NCI-H2227 (cell line): ENCODE results near the gene FGR.
A peak's percentile ranks its signal among the peaks of the same experiment; 100 is the strongest.

Source experiments
- DNase-seq: peaks from one replicate; lab custom pipeline; 2025; ENCODE audit not compliant: unreplicated experiment; lab: John Stamatoyannopoulos, UW

FGR gene

DNA sequence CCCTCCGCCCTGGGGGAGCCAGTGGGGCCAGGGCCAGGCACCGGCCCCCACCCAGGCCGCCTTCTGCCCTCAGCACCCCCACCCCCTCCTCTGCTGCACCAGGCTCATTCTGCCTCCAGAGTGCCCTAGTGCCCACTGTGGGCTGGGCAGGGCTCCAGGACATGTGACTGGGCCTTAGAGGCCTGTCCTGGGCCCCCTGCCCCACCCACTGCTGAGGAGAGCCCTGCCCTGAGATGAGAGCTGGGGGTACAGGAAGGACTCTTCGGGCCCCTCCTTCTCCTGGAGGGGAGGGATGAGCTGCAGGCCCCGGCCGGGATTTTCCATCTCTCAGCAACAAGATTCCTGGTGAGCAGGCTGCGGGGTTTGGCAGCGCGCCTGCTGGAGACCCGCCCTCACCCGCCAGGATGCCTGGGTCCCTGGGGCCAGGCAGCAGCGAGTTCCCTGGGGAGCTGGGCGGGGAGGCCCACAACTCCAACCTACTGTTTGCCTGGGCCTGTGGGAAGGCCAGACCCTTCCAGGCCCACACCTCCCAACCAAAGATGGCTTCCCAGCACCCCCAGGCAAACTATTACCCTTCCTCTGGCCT is 45.1 kb downstream of the FGR start:
- DNase-seq: peak; percentile 36

DNA sequence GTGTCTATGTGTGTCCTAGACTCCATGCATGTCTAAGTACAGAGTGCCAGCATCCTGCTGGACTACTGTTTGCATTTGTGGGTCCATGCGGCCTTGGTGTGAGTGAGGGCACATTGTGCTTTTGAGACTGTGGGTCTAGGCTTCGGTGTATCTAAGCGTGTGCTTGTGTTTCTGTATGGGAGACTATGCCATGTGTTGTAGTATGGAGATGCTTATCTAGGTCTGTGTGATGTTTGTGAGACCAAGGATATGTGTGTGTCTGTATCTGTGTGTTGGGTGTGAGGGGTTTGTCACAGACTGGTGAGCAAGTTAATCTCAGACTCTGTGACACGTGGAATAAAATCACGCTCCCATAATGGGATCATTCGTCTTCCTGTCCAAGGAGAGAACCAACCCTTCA is 45.5 kb downstream of the FGR start:
- no peak for DNase-seq

DNA sequence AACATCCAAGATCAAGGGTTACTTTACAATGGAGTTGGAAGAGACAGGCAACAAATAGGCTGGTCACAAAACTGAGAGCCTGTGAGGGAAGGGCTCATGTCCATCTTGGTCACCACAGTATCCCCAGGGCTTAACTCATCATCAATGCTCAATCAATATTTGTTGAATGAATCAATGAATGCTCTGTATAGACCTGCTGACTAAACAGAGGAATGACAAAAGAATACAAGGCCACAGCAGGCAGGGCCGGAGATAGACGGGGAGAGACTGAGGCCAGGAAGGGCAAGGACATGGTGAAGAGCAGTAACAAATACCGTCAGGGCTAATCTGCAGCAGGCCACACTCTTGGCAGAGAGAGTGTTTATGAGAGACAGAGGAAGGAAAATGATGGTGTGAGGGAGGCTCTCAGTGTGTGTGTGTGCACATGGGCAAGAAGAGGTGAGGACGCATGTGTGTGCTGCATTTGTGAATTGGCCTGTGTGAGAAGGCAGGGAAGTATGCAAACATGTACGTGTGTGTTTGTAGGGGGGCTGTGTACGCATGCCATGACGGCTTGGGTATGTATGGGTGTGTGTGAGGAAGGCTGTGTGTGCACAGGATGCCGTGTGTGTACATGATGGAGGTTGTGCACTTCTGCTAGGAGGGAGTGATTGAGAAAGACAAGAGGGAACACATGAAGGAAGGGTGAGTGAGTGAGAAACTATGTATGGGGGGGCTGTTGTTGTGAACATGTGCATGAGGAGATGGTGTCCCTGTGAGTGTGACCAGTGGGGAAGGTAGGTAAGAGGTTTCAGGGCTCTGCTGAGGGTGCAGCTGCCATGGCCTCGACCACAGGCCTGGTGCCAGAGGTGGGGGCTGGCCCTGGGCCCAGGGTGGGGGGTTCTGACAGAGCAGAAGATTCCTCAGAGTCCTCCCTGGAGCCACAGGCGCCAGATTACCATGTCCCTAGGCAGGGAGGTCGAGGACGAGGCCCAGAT is 46.4 kb downstream of the FGR start:
- no peak for DNase-seq

DNA sequence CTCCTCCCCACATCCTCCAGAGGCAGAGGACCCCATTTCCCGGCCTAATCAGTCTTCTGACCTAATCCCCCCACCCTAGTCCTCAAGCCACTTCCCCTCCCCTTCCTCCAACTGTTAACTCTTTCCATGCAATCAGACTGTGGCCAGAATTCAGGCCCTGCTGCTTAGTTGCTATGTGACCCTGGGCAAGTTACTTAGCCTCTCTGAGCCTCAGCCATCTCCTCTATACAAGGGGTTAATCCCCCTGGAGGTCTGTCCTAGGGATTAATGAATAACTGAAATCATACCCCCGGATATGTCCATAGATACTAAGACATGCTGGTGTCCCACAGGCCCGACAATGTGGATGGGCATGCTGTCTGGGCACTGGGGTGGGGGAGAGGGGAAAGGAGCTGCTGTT is 49.3 kb downstream of the FGR start:
- no peak for DNase-seq

DNA sequence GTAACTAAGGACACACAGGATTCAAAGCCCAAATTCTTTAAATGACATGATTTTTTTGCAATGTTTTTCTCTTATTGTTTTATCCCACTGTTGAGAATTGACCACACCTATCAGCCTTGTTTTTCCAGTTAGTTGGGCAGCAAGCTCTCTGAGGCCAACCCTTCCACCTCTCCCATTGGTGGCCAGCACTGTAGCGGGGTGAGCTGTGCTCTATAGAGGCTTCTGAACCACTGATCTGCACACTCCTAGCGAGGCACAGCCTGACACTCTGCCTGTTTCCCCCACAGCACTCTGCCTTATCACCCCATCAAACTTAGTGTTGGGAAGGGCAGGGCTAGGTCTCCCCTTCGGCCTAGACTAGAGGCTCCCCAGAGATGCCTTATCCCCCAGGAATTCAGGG is 50.5 kb downstream of the FGR start:
- no peak for DNase-seq

DNA sequence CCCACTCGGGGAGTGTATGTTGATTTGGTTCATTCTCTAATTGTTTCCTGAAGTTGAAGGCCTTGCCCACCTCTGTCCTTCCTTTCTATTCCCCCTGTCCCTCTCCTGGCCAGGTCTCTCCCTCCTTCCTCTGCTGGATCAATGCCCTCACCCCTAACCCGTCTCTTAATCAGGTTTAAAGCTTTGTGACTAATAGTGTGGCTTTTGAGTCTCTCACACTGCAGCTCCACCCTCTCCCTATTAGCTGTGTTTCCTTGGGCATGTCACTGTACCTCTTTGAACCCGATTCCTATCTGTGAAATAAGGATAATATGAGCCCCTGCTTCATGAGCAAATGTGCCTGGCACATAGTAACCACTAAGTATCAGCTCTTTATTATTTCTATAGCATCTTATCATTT is 51.5 kb downstream of the FGR start:
- DNase-seq: no peak

DNA sequence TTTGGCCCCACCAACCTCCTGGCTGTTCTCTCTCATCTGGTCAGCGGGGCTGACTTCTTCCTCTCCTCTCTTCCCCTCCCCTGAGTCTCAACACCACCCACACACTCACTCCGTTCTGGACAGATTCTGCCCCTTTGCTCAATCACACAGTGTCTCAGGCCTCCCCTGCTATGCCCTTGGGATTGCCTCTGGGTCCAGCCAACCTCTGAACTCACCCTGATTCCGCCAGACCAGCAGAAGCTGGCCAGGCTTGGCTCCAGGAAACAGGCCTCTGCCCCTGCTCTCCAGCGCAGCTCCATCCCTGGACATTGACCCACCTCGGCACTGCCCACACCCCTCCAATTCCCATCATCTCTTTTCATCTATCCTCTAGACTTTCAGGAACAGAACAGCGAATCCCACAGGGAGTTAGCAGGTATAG is 53.2 kb downstream of the FGR start:
- no peak for DNase-seq

DNA sequence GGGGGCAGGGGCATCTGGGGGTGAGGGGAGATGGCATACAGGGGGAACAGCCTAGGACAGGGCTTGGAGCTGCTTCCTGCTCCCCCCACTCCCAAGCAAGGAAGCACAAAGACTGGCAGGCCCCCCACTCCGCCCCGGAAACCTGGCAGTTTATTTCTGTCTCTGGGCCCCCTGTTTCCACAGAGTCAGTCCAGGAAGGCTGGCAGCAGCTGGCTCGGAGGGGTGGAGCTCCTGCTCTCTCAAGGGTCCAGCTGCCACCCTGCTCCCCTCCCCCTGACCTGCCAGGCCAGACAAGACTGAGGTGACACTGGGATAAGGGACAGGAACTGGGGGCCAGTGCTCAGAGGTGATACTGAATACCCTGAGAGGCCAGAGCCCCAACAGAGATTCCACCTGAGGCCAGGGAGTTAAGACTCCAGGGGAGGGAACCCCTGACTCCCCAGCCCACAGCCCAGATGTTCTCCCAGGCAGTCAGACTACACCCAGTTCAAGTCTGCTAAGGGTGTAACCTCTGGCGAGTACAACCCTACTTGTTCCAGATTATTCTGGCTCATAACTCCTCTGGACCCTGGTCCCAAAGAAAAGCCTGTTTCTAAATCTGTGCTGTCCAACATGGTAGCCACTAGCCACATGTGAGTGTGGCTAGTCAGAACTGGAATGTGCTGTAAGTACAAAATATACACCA is 57.3 kb downstream of the FGR start:
- DNase-seq: no peak

DNA sequence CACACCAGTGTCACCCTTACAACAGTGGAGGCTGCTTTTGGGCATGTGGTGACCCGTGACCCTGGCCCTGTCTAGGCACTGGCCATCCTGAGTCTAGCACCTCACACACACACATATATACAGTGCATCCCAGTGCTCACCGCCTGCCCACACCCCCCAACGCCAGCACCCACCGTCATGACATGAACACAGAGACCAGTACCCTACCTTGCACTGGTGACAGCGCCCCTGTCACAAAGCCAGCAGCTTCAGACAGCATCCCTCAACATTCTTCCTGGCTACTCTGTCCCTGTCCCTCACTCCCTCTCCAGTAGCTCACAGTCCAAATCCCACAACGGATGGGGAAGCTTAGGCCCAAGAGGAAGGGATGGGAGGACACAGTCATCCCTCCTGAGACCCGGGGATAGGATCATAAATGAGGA is 58.2 kb downstream of the FGR start:
- no peak for DNase-seq

DNA sequence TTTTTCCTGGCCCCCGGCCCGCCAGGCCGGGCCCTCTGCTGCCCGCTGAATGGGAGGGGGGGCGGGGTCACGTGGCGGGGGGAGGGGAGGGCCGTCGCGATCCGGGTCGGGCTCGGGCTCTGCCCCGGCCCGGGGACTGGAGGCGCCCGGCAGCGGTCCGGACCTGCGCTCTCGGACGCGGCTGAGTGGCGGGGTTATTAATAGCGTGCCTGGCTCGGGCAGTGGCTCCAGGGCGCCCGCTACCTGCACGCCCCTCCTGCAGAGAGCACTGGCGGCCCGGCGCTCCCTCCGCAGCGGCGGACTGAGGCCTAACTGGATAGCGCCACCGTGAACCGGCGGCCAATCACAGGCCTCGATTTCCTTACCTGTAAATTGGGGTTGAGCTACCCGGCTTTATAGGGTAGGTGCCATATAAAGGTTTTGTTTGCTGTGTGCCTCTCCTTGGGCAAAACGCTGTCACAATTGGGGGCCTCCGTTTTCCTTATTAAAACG is 59.1 kb downstream of the FGR start:
- peak; percentile 74 for DNase-seq

DNA sequence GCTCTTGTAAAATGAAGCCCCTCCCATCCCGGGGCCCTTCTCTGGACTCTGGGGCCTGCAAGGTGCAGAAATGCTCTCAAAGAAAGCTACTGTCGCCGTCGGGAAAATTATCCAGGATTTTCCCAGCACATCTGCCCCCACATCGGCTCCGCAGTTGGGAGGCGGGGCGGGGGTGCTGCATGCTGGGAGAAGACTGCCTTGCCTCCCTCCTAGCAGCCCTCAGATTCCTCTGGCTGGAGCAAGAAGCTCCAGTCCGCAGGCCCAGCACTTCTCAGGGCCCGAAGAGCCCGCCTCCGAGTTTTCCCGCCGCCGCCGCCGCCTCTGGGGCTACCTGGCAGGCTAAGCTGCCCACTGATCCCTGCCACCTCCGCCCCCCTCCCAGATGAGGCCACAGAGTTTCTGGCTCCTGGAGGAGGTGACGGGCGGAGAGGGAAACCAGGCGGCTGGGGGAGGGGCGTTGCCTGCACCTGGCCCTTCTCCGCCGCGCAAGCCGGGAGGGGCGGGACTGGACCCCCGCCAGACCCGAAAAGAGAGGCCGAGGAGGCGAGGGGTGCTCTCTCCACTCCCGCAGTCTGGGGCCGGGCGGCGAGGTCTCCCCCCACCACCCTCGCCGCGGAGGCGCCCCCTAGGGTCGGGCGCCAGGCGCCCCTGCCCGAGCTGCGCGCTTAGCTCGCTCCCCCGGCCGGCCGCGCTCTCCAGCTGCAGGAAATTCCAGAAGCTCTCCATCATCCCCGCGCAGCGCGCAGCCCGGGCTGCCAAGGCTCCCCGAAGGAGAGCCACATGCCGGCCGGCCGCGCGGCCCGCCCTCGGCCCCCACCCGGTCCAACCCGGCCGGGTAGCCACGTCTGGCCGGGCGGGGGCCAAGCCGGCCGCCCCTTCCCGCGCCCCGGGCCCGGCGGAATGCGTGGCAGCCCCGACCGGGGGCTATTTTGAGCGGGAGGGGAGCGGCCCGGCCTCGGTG is 59.8 kb downstream of the FGR start:
- peak; percentile 81 for DNase-seq

DNA sequence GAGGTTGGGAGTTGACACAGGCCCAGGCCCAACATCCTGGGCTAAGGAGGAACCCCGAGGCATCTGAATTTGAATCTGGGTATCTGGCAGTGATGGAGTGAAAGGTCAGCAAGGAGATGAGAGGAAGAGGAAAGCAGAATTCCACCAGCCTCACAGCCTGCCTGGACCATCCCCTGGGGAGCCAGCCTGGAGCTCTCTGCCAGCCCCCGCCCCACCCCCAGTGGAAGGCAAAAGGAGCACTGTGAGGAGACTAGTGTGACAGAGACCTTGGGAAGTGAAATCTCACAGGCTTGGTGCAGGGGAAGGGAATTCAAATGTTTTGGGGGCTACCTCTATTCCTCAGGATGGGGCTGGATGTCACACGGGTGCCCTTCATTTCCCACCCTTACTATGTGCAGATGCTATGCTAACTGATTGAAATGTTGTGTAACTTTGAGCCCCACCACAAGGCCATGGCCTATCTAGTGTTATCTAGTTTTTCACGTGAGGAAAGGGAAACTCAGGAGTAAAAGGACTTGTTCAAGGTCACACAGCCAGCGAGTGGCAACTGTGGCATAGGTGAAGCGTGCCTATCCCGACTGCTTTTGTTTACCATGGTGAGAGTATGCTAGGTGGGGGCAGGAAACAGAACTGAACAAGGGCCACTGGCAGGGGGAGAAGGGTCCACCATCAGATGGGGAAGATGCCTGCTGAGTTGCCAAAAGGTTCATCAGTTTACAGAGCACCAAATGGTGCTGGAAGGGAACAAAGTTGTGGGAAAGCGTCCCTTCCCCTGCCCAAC is 60.8 kb downstream of the FGR start:
- DNase-seq: no peak

DNA sequence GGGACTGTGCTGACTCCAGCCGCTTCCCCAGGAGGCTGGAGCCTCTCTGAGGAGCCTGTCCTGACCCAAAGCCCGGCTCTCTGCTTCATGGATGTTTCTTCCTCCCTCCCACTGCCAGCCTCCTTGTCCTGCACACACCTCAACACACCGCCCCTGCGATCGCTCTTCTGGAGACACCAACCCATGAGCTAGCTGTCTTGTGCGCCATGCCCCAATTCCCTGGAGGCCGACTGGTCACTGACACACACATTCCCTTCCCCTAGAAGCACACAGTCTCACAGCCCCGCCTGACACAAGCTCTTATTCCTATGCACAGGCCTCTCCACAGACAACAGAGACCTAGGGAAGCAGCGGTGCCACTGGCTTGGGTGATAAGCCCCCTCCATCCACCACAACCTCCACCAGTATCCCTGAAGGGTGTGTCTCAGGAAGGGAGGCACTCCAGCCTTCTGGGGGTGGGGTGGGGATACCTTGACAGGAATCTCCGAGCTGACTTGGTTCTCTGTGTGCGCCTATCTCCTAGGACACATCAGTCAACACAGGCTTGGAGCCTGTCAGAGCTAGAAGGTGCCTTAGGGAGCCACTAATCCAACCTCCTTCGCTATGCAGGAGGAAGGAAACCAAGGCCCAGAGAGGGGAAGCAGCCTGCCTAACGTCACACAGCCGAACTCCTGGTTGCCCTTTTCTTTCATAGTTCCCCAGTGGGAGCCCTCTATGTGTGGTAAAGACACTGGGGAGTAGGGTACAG is 62.1 kb downstream of the FGR start:
- no peak for DNase-seq

DNA sequence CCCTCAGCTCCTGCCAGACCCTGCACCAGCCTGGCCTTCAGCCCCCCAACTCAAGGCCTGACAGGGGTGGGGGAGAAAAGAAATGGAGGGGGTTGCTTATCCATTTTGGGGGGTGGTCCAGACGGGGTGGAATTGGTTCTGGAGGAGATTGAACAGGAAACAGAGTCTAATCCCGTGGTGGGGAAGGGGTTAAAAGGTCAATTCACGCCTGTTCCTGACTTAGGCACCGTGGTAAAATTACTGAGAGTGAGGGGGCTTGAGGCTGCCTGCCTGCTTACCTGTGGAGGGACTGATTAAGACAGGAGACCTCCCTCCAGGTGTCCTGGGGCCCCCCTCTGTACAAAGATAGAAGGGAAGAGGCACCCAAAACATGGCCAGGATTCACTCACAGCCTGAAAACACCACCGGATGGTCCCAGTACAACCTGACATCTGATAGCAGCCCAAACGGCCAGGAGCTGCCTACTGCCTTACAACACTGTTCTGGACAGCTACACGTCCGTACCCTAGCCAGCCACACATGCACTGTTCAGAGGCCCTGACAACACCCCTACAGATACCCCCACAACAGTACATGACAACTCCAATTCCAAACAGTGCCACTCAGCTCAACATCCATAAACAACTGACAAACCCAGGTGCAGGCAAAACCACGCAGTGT is 62.8 kb downstream of the FGR start:
- DNase-seq: no peak

DNA sequence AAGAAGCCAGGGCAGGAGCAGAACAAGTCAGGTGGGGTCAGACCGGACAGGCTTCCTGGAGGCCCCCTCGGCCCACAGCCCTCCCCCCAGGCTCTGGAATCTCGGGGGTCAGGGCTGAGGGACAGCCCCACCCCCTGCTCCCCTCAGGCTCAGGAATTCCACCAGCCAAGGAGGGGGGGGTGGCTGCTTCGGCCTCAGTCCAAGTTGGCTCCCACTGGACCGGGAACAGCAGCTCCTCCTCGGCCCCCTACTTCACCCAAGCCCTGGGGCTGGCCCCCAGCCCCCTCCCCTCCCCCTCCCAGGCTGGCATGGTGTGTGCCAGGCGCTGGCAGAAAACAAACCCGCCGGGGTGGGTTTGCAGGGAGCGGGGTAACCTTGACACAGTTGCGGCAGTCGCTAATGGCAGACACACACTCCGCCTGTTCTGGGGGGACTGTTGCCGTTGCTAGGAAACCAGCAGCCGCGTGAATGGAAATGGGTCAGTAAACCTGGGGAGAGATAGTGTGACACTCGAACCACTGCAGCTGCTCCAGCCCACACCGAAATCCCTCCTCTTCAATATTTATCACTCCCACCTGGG is 63.5 kb downstream of the FGR start:
- peak; percentile 52 for DNase-seq

DNA sequence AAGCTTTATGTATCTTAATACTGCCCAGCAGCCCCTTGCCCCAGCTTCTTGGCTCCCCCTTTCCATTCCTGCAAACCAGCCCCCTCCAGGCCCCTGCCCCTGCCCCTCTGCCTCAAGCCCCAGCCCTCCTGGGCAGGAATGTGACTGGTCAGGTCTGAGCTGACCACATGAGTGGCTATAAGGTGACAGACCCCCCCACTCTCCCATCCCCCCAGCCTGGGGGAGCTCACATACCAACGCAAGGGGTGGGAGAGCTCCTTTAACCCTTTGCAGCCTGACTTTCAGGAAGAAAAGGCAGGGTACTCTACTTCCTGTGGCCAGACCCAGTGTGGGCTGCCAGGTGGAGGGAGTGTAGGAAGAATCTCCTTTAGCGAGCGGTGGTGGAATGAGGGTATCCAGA is 64.2 kb downstream of the FGR start:
- no peak for DNase-seq

DNA sequence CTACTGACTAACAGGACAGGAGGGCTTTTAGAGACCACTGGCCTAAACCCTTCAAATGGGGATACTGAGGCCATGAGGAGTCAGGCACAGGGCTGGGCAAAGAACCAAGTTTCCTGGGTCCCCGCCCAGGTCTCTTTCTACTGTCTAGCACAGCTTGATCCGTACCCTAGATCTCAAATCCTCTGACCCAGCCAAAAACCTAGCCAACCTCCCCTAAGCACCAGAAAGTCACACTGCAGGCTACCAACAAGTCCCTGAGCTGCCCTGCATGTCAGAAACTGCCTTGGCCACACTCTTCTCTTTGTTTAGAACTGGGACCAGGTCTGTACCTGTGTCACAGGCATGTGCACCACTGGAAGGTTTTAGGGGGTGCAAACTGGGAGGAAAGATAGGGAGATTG is 64.6 kb downstream of the FGR start:
- DNase-seq: no peak
